ENCODE data around the gene STK32B. TPM values are rescaled to one million over a fixed set of nuclear protein-coding genes. Genes with fewer than 3 reads are reported as not detected.

The STK32B gene
- total and polyA plus RNA-seq, 2 donors (not counting 3 experiments of a cell fraction or from before 2014, with no cell fraction given) = 5.6 to 7.8 TPM

DNA sequence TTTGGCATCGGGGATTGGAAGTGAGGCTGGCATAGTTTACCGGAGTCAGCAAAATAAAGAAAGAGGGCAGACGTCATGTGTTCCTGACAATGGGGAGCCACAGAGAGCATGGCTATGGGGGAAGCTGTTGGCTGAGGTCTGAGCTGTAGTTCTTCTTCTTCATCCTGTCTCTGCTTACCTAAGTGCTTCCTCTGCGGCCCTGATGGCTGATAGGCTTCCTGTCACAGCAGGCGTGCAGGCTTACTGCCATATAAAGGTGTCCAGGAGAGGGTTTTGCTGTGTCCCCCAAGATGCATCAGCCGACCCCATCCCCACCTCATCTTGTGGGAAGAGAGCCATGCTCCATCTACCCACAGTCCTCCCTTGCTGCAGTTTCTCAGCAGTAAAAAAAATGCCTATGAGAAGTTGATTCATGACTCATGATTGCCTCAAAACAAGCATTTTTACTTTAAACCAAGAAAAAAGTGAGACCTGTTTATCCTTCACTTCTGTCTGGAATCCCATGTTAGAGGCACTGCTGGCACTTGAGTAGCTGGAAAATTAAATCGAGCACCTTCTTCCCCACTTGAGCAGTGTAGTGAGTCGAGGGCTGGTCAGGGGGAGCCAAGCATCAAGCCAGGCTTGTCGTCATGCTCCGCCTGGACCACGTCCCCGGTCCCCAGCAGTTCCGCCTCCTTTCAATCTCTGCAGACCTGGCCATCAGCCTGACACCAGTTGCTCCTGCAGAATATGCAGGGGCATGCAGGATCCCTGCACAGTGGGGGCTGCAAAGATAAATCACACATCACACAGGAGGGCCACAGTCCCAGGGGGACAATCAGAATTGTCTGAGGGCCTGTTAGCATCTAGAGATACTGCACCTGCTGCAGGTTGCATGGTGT lies 419.3 kb downstream of the STK32B start:
- Histone ChIP-seq H3K9me1 (replicated peaks; ENCODE audit: control insufficient read depth, extremely low read depth, insufficient read depth, low read length) (no peaks in the 10 kb centered on the region), H3K79me2 (ENCODE audit: control insufficient read depth, insufficient read depth, low read length) (no peaks in the 10 kb centered on the region), H4K20me1 (replicated peaks; ENCODE audit: control insufficient read depth, extremely low read depth, insufficient read depth, low read length) (no peaks in the 10 kb centered on the region), H2AFZ (ENCODE audit: low read depth, low read length) (no peak overlapping the region), H3K9ac (replicated peaks; ENCODE audit: extremely low read depth, insufficient read depth, low read length) (no peak overlapping the region), H3K9me3 (replicated peaks; ENCODE audit: control insufficient read depth, insufficient read depth, low read length) (no peaks in the 10 kb centered on the region), H3K4me3 (replicated peaks in 1 of 3; ENCODE audit: insufficient read depth in 1 of 3, low read depth in 1 of 3, low read length in 3 of 3) (no peak overlapping the region), H3K36me3 (ENCODE audit: control insufficient read depth in 2 of 2, extremely low read depth in 1 of 2, insufficient read depth in 2 of 2, low read length in 2 of 2) (no peaks in the 10 kb centered on the region), H3K4me1 (ENCODE audit: control insufficient read depth, extremely low read depth, insufficient read depth, low read length) (no peaks in the 10 kb centered on the region), H3K27me3 (ENCODE audit: control insufficient read depth in 2 of 2, insufficient read depth in 2 of 2, low read length in 2 of 2) (no peaks in the 10 kb centered on the region), H3K27ac (ENCODE audit: insufficient read depth, low read depth, low read length) (no peak overlapping the region), H3K4me2 (ENCODE audit: insufficient read depth, low read length) (no peak overlapping the region)
- BruUV-seq (replicated peaks) = no TSS peak
- no peak for FAIRE-seq
- dilution Hi-C loops (cut with MboI; ENCODE audit: extremely low pct_ligation_motif_present, low sequenced_read_pairs) (no loop called here), intact Hi-C loops (cut with micrococcal nuclease) (no loop called here)
- no peak for DNase-seq (ENCODE audit: low read depth, low spot score)
- POLR2A ChIA-PET = no interaction called here
- CTCF ChIA-PET = interaction anchor here (1.0 to 1.6 kb wide), 2 partner anchors 11 to 420 kb away, joined by 4 read pairs; no protein-coding TSS in a partner anchor
- TF ChIP-seq POLR2A (IDR thresholded peaks at IDR 0.05; ENCODE audit: low read depth, low read length) (no peak), MYC (IDR thresholded peaks at IDR 0.05; ENCODE audit: low read depth, low read length) (no peak), GATA2 (IDR thresholded peaks at IDR 0.05; ENCODE audit: insufficient read depth, insufficient read length, low read depth, low read length) (no peak)
- TF ChIP-seq, protein P1, sequence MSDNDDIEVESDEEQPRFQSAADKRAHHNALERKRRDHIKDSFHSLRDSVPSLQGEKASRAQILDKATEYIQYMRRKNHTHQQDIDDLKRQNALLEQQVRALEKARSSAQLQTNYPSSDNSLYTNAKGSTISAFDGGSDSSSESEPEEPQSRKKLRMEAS (IDR thresholded peaks at IDR 0.05; ENCODE audit: insufficient read depth, insufficient read length) = no peak

DNA sequence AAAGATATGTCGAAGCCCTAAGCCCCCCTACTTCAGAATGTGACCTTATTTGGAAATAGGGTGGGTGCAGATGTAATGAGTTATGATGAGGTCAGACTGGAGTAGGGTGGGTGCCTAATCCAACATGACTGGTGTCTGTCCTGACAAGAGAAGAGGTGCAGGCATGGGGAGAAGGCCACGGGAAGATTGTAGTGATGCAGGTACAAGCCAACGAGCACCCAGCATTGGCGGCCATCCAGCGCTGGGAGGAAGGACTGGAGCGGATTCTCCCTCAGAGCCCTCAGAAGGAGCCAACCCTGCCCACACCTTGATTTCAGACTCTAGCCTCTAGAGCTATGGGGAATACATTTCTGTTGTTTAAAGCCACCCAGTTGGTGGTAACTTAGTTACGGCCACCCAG lies 419.9 kb downstream of the STK32B start:
- H2AFZ ChIP-seq (ENCODE audit: low read depth, low read length) = no peak overlapping the region
- TF ChIP-seq, protein P1 (IDR thresholded peaks at IDR 0.05; ENCODE audit: insufficient read depth, insufficient read length) = no peak
- TF ChIP-seq, protein P2, sequence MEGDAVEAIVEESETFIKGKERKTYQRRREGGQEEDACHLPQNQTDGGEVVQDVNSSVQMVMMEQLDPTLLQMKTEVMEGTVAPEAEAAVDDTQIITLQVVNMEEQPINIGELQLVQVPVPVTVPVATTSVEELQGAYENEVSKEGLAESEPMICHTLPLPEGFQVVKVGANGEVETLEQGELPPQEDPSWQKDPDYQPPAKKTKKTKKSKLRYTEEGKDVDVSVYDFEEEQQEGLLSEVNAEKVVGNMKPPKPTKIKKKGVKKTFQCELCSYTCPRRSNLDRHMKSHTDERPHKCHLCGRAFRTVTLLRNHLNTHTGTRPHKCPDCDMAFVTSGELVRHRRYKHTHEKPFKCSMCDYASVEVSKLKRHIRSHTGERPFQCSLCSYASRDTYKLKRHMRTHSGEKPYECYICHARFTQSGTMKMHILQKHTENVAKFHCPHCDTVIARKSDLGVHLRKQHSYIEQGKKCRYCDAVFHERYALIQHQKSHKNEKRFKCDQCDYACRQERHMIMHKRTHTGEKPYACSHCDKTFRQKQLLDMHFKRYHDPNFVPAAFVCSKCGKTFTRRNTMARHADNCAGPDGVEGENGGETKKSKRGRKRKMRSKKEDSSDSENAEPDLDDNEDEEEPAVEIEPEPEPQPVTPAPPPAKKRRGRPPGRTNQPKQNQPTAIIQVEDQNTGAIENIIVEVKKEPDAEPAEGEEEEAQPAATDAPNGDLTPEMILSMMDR (IDR thresholded peaks at IDR 0.05; ENCODE audit: extremely low read depth in 1 of 2, insufficient read depth in 1 of 2, low read depth in 1 of 2, low read length in 2 of 2) = no peak
- H3K9ac ChIP-seq (replicated peaks; ENCODE audit: extremely low read depth, insufficient read depth, low read length) = no peak overlapping the region
- H3K4me2 ChIP-seq (ENCODE audit: insufficient read depth, low read length) = no peak overlapping the region
- no peak for DNase-seq (ENCODE audit: low read depth, low spot score)
- H3K27me3 ChIP-seq (ENCODE audit: control insufficient read depth in 2 of 2, insufficient read depth in 2 of 2, low read length in 2 of 2) = no peaks in the 10 kb centered on the region
- intact Hi-C loops (cut with micrococcal nuclease) (no loop called here), dilution Hi-C loops (cut with MboI; ENCODE audit: extremely low pct_ligation_motif_present, low sequenced_read_pairs) (no loop called here)
- H3K9me3 ChIP-seq (replicated peaks; ENCODE audit: control insufficient read depth, insufficient read depth, low read length) = no peaks in the 10 kb centered on the region
- H3K4me3 ChIP-seq (replicated peaks in 1 of 3; ENCODE audit: insufficient read depth in 1 of 3, low read depth in 1 of 3, low read length in 3 of 3) = no peak overlapping the region
- no TSS peak for BruUV-seq (replicated peaks)
- H4K20me1 ChIP-seq (replicated peaks; ENCODE audit: control insufficient read depth, extremely low read depth, insufficient read depth, low read length) = no peaks in the 10 kb centered on the region
- FAIRE-seq = no peak
- CTCF ChIA-PET = interaction anchor here (1.3 to 1.6 kb wide), 2 partner anchors 71 to 421 kb away, joined by 3 to 4 read pairs; no protein-coding TSS in a partner anchor
- POLR2A ChIA-PET = no interaction called here
- no peaks in the 10 kb centered on the region for H3K9me1 ChIP-seq (replicated peaks; ENCODE audit: control insufficient read depth, extremely low read depth, insufficient read depth, low read length)
- H3K27ac ChIP-seq (ENCODE audit: insufficient read depth, low read depth, low read length) = no peak overlapping the region
- no peaks in the 10 kb centered on the region for H3K4me1 ChIP-seq (ENCODE audit: control insufficient read depth, extremely low read depth, insufficient read depth, low read length)
- H3K79me2 ChIP-seq (ENCODE audit: control insufficient read depth, insufficient read depth, low read length) = no peaks in the 10 kb centered on the region
- no peaks in the 10 kb centered on the region for H3K36me3 ChIP-seq (ENCODE audit: control insufficient read depth in 2 of 2, extremely low read depth in 1 of 2, insufficient read depth in 2 of 2, low read length in 2 of 2)

Data from endothelial cell of umbilical vein (primary cell).